ENCODE data around the gene CCDC85B. TPM values are rescaled to one million over a fixed set of nuclear protein-coding genes. Genes with fewer than 3 reads are reported as not detected.

Gene CCDC85B
- total and polyA plus RNA-seq, 2 of the 13 experiments (the other 11 are each of a cell fraction or from before 2014, with no cell fraction given), result 8.2 to 19.5 TPM

GRCh38 chr11:65899356-65900124, 9.1 kb downstream of the CCDC85B start (continued):
- no peak for TF ChIP-seq ZBTB40 (IDR thresholded peaks at IDR 0.05)
- TF ChIP-seq ZBTB40 (CRISPR knock-in tag; IDR thresholded peaks at IDR 0.05), result peak; percentile 76
- TF ChIP-seq ZNF772 (CRISPR knock-in tag; IDR thresholded peaks at IDR 0.05), result peak; percentile 67; the same call in 1 of the 2 replicates
- TF ChIP-seq ZNF614 (CRISPR knock-in tag; IDR thresholded peaks at IDR 0.05; ENCODE audit: borderline replicate concordance), result peak; percentile 69; the same call in 1 of the 2 replicates
- TF ChIP-seq, protein P1, sequence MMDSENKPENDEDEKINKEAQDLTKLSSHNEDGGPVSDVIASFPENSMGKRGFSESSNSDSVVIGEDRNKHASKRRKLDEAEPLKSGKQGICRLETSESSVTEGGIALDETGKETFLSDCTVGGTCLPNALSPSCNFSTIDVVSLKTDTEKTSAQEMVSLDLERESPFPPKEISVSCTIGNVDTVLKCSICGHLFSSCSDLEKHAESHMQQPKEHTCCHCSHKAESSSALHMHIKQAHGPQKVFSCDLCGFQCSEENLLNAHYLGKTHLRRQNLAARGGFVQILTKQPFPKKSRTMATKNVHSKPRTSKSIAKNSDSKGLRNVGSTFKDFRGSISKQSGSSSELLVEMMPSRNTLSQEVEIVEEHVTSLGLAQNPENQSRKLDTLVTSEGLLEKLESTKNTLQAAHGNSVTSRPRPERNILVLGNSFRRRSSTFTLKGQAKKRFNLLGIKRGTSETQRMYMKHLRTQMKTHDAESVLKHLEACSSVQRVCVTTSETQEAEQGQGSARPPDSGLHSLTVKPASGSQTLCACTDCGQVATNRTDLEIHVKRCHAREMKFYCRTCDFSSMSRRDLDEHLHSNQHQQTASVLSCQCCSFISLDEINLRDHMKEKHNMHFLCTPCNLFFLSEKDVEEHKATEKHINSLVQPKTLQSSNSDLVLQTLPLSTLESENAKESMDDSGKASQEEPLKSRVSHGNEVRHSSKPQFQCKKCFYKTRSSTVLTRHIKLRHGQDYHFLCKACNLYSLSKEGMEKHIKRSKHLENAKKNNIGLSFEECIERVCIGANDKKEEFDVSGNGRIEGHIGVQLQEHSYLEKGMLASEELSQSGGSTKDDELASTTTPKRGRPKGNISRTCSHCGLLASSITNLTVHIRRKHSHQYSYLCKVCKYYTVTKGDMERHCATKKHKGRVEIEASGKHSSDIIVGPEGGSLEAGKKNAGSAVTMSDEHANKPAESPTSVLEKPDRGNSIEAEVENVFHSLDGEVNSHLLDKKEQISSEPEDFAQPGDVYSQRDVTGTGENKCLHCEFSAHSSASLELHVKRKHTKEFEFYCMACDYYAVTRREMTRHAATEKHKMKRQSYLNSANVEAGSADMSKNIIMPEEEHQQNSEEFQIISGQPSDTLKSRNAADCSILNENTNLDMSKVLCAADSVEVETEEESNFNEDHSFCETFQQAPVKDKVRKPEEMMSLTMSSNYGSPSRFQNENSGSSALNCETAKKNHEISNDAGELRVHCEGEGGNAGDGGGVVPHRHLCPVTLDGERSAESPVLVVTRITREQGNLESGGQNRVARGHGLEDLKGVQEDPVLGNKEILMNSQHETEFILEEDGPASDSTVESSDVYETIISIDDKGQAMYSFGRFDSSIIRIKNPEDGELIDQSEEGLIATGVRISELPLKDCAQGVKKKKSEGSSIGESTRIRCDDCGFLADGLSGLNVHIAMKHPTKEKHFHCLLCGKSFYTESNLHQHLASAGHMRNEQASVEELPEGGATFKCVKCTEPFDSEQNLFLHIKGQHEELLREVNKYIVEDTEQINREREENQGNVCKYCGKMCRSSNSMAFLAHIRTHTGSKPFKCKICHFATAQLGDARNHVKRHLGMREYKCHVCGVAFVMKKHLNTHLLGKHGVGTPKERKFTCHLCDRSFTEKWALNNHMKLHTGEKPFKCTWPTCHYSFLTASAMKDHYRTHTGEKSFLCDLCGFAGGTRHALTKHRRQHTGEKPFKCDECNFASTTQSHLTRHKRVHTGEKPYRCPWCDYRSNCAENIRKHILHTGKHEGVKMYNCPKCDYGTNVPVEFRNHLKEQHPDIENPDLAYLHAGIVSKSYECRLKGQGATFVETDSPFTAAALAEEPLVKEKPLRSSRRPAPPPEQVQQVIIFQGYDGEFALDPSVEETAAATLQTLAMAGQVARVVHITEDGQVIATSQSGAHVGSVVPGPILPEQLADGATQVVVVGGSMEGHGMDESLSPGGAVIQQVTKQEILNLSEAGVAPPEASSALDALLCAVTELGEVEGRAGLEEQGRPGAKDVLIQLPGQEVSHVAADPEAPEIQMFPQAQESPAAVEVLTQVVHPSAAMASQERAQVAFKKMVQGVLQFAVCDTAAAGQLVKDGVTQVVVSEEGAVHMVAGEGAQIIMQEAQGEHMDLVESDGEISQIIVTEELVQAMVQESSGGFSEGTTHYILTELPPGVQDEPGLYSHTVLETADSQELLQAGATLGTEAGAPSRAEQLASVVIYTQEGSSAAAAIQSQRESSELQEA (CRISPR knock-in tag; IDR thresholded peaks at IDR 0.05; ENCODE audit: not compliant biosample characterization), result peak; percentile 59
- TF ChIP-seq ERF (CRISPR knock-in tag; IDR thresholded peaks at IDR 0.05), result peak; percentile 46
- peak; percentile 59; the same call in 1 of the 2 replicates for TF ChIP-seq MTA1 (CRISPR knock-in tag; IDR thresholded peaks at IDR 0.05; ENCODE audit: borderline replicate concordance)
- no peak for TF ChIP-seq ZSCAN22 (CRISPR knock-in tag; IDR thresholded peaks at IDR 0.05)
- TF ChIP-seq, protein P2, sequence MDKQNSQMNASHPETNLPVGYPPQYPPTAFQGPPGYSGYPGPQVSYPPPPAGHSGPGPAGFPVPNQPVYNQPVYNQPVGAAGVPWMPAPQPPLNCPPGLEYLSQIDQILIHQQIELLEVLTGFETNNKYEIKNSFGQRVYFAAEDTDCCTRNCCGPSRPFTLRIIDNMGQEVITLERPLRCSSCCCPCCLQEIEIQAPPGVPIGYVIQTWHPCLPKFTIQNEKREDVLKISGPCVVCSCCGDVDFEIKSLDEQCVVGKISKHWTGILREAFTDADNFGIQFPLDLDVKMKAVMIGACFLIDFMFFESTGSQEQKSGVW (CRISPR knock-in tag; IDR thresholded peaks at IDR 0.05; ENCODE audit: borderline replicate concordance), result 0 out of 2 replicates have a peak, but pooled peaks have one; percentile 33
- TF ChIP-seq TAF1 (CRISPR knock-in tag; IDR thresholded peaks at IDR 0.05), result peak; percentile 51

Data from HepG2 (cell line).